HG03442 (cell line): ENCODE results near the gene UBQLNL.

Experiments
- ATAC-seq: cut with Tn5 transposase; IDR thresholded peaks from one replicate; pipeline ENCODE4 v1.9.1; 2021; ENCODE audit warnings: mild to moderate bottlenecking, moderate library complexity; ENCODE audit not compliant: unreplicated experiment

The UBQLNL gene, protein sequence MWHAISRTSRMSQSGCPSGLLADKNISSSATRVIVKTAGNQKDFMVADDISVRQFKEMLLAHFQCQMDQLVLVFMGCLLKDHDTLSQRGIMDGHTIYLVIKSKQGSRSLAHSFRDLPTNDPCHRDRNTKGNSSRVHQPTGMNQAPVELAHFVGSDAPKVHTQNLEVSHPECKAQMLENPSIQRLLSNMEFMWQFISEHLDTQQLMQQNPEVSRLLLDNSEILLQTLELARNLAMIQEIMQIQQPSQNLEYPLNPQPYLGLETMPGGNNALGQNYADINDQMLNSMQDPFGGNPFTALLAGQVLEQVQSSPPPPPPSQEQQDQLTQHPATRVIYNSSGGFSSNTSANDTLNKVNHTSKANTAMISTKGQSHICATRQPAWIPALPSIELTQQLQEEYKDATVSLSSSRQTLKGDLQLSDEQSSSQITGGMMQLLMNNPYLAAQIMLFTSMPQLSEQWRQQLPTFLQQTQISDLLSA

DNA sequence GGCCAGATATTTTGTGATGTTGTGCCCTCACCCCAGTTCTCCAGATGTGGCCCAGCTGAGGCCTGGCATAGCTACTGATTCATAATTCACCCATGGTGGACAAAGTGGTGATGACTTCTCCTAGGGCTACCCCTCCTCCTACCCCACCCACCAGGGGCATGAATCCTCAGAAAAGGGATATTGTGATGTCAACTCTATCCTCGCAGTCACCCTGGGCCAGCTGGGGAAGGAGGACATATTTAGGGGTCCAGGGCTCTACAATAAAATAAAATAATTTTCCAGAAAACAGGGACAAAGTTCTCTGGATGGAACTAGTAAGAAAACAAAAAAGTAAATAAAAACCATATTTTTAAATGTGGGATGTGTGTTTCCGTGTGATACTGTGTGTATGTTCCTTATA, at the start of gene UBQLNL:
UBQLNL (minus strand) TSS at position 101 of the 400 bp plus-strand sequence. CDS start 258 bp downstream, outside the sequence.
- no peak for ATAC-seq

DNA sequence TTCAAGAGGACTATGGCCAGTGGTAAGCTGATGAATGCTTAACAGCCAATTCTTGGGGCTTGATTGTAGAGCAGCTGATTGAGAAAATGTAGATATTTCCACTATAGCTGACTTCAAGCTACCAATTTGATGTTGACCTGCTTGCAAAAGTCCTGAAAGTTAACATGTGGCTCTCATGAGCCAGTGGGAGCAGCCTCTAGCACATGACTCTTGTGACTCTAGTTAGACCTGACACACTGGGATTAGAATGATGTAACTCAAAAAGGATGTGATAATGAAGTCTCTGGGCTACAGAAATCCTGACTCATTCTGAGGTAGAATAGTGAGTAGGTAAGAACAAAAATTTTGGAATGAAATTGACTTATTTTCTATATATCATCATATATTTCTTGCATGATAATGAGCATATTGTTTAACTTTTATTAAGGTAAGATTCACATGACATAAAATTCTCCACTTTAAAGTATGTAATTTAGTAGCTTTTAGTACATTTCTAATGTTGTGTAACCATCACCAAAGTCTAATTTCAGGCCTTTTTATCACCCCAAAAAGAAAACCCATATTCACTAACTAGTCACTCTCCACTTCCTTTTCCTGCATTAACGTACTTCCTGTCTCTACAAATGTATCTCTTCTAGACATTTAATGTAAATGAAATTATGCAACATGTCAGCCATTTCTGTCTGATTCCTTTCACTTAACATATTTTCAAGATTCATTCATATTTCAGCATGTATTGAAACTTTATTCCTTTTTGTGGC, 47.9 kb upstream of the UBQLNL start:
- no peak for ATAC-seq

DNA sequence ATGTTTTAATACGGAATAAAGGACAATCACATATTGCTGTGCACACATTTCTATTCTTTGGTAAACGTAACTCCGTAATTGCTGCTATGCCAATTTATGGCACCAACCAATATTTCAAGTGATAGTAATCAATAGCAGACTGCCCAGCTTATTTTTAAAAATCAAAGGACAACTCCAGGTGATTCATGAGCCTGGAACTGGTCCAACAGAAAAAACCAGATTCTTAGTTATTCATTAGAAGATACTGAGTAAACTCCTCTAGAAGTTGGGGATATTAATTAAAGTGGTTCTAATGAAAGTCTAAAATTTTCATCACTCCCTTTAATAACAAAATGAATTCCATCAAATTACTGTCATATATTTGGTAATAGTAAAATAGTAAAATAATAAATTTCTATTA, 41.3 kb upstream of the UBQLNL start:
- ATAC-seq, result no peak

- no peak for ATAC-seq
These were observed 40.2 kb upstream of the UBQLNL start for GRCh38 chr11:5556596-5557188.

GRCh38 chr11:5553343-5553742, 36.8 kb upstream of the UBQLNL start:
- ATAC-seq, result no peak

- ATAC-seq, result peak; percentile 76
These were observed 34.1 kb upstream of the UBQLNL start for GRCh38 chr11:5550440-5551095.

GRCh38 chr11:5548440-5548839, 31.9 kb upstream of the UBQLNL start, which contains the start of gene OR52H1:
Gene OR52H1 (minus strand): TSS chr11:5548540. CDS start chr11:5545505, 3,035 bp downstream.
- no peak for ATAC-seq

- ATAC-seq, result peak; percentile 47
These were observed 31.5 kb upstream of the UBQLNL start for GRCh38 chr11:5547982-5548381.

DNA sequence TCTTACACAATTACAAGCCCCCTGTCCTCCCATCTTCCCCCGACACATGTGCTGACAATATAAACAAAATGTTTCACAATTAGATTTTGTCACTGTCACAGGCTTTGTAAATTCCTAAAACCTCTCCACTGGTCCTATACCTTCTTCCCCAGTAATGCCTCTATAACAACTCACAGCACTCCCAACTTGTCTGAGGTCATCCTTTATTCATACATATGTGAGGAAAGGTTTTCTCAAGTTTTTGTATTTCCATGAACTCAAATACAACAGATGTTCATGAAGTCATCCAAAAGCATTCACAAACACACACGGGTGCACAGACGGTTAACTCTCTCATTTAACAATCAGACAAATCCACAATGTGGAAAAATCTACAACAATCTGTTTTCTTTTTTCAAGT, 30.0 kb upstream of the UBQLNL start:
- no peak for ATAC-seq

DNA sequence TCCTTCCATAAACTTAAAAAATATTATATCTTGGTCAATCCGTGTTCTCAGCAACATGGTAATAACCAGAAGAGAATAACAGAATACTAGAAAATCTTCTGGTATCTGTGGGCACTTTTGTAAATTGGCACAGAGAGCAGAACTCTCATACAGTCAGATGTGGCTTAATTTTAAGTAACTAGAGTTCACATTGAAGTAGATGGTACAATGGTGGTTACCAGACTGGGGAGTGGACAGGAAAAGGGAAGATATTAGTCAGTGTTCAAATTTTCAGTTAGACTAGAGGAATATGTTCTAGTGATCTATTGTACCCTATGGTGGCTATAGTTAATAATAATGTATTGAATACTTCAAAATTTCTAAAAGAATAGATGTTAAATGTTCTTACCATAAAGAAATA, 24.9 kb upstream of the UBQLNL start:
- no peak for ATAC-seq

- ATAC-seq, result no peak
These were observed 20.0 kb upstream of the UBQLNL start for GRCh38 chr11:5536482-5536881.

- no peak for ATAC-seq
These were observed 17.5 kb upstream of the UBQLNL start for GRCh38 chr11:5534046-5534445.

DNA sequence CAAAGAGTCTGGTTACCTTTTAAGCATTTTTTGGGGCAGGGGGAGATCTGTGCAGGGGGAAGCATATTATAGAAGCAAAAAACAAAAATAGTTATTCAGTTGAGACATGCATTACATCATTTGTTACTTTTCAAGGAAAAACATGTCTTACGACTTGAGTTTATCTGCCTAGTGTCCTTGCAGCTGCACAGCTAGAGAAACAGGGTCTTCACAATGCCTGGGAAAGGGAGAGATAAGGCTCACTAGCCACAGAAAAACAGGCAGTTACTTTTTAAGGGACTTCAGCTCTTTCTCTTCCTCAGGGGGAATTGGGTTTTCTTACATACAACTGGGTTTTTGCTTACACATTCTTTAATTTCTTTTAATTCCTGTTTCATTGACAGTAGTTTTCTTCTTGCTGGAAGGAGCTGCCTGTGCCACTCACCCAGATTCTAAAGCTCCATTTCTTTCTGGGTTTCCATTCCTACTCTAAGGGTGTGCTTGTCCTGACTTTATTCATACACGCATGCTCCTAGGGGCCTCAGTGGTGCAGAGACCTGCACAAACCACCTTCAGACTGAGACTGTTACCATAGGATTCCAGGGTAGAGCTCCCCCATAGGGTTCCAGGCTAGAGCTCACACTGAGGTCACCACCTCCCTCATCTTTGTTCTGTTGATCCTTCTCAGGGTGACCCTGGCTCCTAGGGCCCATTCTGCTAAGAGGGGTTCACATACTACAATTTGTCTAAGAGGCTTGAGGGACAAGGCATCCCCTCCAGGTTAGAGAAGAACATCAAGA, 14.7 kb upstream of the UBQLNL start:
- no peak for ATAC-seq

DNA sequence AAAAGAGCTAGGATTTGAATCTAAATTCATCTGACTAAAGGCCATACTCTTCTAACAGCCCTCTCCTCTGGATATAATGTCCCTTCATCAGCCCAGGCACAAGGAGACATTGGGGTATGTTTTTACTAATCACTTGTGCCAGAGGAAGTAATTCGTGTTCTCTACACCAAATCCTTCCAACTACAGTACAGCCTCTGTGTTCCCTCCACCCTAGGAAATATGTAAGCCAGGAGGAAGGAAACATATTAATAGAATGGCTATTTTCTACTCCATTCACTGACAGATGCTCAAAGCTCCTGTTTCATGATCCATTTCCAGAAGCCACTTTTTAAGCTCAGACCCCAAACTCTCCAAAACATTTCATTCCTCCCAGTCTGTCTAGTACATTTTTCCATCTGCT, 12.0 kb upstream of the UBQLNL start:
- no peak for ATAC-seq

- ATAC-seq, result no peak
These were observed 11.2 kb upstream of the UBQLNL start for GRCh38 chr11:5527716-5528115.

DNA sequence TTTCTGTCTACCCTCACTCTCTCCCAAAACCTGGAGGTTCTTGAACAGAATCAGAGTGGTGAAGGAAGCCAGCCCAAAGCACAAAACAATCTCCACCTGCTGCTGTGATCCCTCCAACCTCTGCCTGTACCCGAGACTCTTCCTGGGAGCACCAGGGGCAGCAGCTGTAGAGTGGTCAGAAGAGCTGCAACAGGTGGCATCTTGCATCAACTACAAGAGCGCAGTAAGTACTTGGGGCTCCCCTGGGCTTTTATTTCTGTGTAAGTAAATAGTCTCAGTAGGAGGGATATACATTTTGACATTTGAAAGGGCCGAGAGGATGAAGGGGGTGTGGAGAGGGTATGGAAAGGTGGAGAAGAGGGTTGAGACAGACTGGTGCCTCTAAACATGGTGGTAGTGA, 8.3 kb upstream of the UBQLNL start:
- ATAC-seq, result no peak

GRCh38 chr11:5522308-5522707, 5.8 kb upstream of the UBQLNL start:
- no peak for ATAC-seq

- no peak for ATAC-seq
These were observed 5.0 kb upstream of the UBQLNL start for GRCh38 chr11:5521540-5521939.

- ATAC-seq, result no peak
These were observed 1.7 kb downstream of the UBQLNL start for GRCh38 chr11:5514841-5515240.

DNA sequence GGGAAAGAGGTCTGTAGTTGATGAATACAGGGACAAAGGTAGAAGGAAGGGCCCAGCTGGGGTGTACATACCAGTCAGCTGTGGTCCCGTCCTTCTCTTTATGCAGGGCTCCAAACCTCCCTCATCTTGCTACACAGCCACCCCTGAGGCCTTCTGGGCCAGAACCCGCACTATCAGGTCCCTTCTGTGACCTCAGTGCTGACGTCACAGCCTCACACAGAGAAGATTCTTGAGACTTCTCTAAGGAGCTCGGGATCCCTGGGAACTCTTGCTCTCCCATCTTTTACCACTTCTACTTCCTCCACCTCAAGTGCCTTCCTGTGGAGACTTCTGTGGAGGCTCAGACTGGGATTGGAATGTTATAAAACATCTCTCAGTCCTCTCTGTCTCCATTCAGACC, 6.7 kb downstream of the UBQLNL start, which contains the start of gene UBQLN3:
UBQLN3 (minus strand) TSS at position 155 of the 400 bp plus-strand sequence. CDS start 399 bp downstream, outside the sequence.
- ATAC-seq, result no peak
